ENCODE measurements around the gene TSACC.
A peak's percentile ranks its signal among the peaks of the same experiment; 100 is the strongest.

TSACC gene

GRCh38 chr1:156376146-156376545 lies 37.8 kb downstream of the TSACC start:
- no peak for DNase-seq (ENCODE audit: low spot score)

- DNase-seq (ENCODE audit: low spot score): peak; percentile 20
Observed at GRCh38 chr1:156376958-156377919, 38.9 kb downstream of the TSACC start.

- no peak for DNase-seq (ENCODE audit: low spot score)
Observed at GRCh38 chr1:156378557-156378956, 40.2 kb downstream of the TSACC start.

GRCh38 chr1:156379420-156380165 lies 41.3 kb downstream of the TSACC start:
- DNase-seq (ENCODE audit: low spot score): no peak

- DNase-seq (ENCODE audit: low spot score): no peak
Observed at GRCh38 chr1:156382561-156382960, 44.2 kb downstream of the TSACC start.

GRCh38 chr1:156383023-156383422 lies 44.7 kb downstream of the TSACC start:
- DNase-seq (ENCODE audit: low spot score): peak; percentile 61

DNA sequence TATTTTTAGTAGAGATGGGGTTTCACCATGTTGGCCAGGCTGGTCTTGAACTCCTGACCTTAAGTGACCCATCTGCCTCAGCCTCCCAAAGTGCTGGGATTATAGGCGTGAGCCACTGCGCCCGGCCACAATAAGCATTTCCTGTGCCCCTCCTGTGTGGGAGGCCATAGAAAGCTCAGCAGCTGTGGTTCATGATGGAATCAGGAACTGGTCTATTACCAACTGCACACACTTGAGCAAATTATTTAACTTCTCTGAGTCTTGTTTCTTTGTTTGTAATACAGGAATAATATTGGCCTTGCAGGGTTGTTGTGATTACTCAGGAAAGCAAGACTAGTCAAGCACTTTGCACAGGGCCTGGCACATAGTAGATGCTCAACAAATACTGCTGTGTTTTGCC lies 45.7 kb downstream of the TSACC start:
- DNase-seq (ENCODE audit: low spot score): no peak

DNA sequence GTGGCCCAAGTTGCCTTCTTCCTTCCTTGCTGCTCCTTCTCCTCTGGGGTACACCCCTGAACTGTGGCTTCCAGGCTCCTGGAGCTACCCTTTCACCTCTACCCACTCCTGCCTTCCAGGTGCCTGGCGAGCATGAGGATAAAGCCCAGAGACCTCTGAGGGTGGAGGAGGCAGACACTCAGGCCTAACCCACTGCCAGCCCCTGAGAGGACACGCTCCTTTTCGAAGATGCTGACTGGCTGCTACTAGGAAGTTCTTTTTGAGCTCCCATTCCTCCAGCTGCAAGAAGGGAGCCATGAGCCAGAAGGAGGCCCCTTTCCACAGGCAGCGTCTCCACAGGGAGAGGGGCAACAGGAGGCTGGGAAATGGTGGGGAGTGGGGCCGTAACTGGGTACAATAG lies 46.3 kb downstream of the TSACC start:
- no peak for DNase-seq (ENCODE audit: low spot score)

- peak; percentile 62 for DNase-seq (ENCODE audit: low spot score)
Observed at GRCh38 chr1:156385534-156386031, 47.3 kb downstream of the TSACC start.

DNA sequence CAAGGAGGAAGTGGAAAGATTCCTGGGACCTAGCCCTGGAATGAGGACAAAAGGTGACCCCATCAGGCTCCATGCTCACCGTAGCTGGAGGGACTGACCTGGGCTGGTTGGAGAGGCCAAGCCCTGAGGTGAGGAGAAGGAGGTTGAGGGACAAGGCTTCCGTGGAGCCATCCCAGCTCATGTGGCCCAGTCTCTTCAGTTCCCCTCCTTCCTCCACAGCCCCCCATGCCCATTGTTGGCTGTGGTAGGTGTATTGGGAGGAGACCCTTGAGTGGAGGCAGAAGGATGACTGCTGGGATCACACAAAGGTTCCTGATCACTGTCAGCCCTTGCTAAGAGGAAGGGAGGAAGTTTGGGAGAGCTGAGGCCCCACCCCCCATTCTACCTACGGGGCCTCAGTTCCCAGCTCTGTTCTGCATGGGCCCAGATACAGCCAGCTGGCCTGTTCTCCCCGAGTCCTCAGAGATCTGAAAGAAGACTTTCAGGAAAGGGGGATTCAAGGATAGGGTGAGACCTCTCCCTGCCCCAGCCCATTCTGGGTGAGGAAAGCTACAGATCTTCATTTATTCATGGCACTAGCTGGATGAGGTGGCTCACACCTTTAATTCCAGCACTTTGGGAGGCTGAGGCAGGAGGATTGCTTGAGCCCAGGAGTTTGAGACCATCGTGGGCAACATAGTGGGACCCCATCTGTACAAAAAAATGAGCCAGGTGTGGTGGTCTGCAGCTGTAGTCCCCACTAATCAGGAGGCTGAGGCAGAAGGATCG lies 48.0 kb downstream of the TSACC start:
- no peak for DNase-seq (ENCODE audit: low spot score)

GRCh38 chr1:156386949-156387869 lies 48.9 kb downstream of the TSACC start:
- DNase-seq (ENCODE audit: low spot score): no peak

DNA sequence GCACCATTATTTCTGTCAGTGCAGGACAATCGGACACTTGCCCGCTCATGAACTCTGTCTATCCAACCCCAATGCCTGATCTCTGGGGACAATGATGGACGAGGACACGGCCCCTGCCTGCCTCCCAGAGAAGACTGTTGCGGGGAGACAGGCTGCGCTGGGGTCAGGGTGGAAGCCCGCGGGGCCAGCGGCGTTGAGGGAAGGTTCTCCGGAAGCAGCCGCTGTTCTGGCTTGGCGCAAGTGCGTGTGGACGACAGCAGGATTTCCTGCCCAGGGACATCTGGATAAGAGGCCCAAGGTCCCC lies 49.5 kb downstream of the TSACC start:
- DNase-seq (ENCODE audit: low spot score): no peak

DNA sequence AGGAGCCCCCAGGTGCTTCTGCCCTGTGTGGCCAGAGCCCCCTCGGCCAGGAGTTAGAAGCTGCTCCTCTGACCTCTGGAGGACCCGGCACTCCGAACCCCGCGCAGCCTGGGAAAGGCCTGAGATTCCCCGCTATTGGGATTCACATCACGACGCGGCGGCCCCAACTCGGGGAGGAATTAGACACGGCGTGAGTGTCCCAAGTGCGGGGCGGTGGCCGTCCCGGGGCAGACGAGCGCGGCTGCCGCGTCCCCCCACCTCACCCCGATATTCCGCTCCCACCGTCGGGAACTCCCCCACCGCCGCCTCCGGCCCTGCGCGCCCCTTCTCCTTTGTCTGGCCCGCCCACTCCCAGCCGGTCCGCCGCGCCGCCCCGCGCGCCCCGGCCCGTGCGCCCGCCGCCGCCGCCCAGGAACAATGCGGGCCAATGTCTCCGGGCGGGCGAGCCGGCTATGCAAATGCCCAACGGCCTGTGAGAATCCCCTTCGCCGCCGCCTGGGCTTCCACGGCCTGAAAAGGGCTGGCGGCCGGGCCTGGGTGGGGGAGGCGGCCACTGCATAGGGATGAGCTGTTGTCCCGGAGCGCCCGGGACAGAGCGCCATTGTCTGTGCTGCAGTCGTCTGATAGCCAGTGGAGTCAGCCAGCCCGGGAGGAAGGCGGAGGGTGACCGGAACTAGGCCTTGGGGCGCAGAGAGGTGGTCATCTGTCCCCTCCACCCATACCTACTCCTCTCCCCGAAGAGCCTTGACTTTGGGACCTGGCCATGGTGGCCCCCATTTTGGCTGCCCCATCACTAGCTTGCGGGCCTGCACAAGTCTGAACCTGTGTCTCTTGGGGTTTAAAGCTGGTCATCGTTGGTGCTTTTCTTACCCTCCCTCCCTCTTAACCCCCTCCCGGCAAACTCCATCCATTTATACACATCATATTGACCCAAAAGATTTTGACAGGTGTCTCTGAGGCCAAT lies 50.1 kb downstream of the TSACC start:
- no peak for DNase-seq (ENCODE audit: low spot score)

DNA sequence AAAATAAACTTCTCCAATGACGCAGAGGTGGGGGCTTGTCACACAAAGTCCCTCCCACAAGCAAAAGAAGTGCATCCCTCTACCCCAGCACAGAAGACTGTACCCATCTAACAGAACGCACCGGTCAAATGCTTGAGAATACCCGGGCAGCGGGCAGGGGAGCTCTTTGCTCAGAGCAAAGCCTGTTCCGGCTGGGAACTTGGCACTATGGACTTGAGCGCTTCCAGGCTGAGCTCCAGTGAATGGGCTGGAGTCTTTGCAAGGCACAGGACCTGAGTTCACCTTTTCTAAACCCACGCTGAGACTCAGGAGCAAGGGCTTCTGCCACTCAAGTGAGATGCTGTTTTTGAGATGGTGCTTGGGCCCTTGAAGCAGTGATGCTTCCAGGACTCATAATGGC lies 51.0 kb downstream of the TSACC start:
- DNase-seq (ENCODE audit: low spot score): no peak

GRCh38 chr1:156390469-156391365 lies 52.4 kb downstream of the TSACC start:
- no peak for DNase-seq (ENCODE audit: low spot score)

DNA sequence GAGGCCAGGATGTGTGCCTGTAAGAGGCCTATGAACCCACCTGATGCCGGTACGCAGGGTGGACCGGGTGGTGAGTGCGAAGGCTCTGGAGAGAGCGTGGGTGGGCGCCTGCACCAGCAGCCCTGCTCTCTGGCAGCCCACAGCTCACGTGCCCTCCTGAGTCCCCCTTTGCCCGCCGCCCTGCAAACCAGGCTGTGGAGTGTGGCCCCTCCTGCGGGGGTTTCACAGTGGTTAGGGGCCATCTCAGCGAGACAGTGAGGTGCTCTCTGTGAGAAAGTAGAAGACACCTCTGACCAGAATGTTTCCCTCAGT lies 53.0 kb downstream of the TSACC start:
- no peak for DNase-seq (ENCODE audit: low spot score)

DNA sequence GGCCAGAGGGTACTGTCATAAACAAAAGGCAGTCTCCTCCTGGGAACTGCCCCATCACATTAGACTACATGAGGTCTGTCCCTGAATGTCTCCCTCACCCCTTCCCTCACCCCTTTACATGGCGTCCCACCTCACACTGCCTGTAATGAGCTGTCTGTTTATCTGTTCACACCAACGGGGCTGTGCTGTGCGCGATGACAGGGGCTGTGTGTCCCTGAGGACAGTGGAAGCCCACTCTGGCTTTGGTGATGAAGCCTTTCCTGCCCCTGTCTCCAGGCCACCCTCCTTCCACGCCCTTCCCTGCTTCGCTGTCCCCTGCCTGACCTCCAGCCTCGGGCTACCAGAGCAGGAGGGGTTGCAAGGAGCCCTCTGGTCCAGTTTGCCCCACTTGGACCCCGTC lies 53.4 kb downstream of the TSACC start:
- no peak for DNase-seq (ENCODE audit: low spot score)

DNA sequence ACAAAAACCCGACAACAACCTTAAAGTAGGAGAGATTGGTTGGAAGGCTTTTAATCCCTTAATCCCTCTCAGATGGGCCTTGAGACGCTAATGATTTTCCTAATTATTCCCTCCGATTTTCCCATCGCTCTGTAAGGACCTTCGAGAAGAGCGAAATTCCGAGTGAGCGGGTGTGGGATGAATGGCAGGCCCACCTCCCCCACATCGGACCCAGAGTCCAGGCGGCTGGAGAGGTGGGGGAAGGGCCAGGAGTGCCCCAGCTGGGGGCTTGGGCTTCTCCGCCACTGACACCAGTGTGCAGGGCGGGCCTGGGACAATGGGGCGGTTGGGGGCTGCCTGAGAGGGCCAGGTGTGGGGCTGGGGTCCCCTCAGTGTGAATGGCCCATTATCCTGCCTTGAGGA lies 54.1 kb downstream of the TSACC start:
- no peak for DNase-seq (ENCODE audit: low spot score)

GRCh38 chr1:156393095-156393494 lies 54.8 kb downstream of the TSACC start:
- DNase-seq (ENCODE audit: low spot score): no peak
